Stimulated activated CD4-positive, alpha-beta T cell treated with anti-CD3 and anti-CD28 coated beads, TNF-alpha, amount 100 ng/mL, for 4 hours (primary cell): Measurements from ENCODE around the gene RIPPLY3.

ENCODE experiments used
- DNase-seq, 3 experiments: peaks; one replicate each; pipeline ENCODE4 v3.0.0-alpha.2; 2020; ENCODE audit warnings: low read depth in 3 of 3

RIPPLY3 gene

DNA sequence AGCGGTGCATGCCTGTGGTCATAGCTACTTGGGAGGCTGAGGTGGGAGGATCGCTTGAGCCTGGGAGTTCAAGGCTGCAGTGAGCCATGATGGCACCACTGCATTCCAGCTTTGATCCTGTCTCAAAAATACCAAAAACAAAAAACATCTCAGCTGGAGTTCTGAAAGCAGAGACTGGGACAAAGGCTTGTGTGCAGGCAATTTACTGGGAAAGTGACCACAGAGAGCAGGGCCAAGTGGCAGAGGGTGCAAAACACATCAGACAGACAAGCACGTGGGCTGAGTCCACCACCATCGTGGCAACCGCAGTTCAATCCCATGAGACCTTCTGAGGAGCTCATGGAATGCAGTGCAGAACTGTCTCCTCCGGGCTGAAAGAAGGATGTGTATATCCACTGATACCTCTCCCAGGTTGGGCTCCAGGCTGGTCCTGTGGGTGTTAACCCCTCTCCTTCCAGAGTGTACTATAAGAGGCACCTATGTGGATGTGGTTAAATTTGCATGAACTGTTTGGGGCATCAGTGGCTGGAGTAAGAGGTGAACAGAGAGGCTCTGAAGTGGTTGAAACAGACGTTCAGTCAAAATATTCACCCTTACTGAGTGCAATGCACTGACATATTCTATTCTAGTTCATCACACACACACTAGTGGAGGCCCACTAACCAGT is 55.6 kb downstream of the RIPPLY3 start:
- DNase-seq = no peak

DNA sequence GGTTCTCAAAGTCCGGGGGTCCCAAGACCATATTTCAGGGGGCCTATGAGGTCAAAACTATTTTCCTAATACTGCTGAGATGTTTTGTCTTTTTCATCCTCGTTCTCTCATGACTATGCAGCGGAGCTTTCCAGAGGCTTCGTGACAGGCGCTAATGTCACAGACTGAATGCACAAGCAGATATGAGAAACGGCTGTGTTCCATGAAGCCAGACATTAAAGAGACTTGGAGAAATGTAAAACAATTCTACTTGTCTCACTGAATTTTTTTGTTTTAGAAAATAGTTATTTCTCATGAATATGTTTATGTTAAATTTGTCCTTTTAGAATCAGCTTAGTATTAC is 56.1 kb downstream of the RIPPLY3 start:
- no peak for DNase-seq

DNA sequence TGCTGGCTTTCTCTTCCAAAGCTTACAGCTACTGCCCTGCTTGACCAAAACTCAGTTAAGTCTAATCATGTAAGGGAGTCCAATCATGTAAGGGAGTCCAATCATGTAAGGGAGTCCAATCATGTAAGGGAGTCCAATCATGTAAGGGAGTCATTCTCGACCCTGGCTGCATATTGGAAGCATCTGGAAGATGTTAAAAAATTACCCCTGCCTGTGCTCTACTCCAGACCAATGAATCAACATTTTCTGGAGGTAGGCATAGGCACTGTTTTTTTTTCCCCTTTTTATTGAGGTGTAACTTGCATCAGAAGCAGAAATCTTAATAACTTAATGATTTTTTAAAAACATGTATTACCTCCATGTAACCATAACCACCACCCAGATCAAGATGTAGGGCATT is 56.9 kb downstream of the RIPPLY3 start:
- DNase-seq = no peak

DNA sequence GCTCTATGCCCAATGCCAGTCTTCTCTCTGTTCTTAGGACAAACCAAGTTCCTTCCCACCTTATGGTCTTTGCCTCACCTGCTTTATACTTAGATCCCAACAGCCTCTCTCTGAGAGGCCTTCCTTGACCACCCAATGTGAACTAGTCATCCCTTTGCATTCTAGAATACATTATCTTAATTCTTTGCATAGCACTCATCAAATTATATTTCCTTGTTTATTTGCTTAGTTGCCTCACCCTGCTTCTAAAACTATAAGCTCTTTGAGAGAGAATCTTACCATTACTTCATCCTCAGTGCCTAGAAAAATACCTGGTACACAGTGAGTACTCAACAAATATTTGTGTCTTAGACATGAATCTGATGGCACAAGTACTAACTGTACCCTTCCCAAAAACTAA is 58.3 kb downstream of the RIPPLY3 start:
- no peak for DNase-seq

DNA sequence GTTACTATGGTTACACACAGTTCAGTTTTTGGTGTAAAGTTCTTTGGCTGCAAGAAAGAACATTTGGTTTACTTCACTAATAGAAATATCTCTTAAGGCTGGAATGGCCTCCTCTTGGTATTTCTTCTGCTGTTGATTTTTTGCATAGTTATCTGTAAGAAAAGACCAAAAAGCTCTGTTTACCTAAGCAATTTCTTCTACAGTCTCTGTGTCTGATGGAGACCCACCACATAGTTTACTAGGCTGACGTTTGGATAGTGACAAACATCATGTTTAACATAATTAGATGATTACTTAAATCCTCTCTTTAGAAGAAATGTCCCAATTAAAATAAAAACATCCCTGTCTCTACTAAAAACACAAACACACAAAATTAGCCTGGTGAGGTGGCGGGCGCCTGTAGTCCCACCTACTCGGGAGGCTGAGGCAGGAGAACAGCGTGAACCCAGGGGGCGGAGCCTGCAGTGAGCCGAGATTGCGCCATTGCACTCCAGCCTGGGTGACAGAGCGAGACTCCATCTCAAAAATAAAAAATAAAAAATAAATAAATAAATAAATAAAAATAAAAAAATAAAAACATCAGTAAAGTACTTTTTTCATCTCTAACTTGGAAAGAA is 59.2 kb downstream of the RIPPLY3 start:
- DNase-seq = no peak
